ENCODE results near the gene ZBED6. TPM values are rescaled to one million over a fixed set of nuclear protein-coding genes. Genes with fewer than 3 reads are reported as not detected.
"Not testable (repeated sequence)": the region's sequence is repeated elsewhere in the genome, so short reads cannot be mapped to it uniquely, and the experiment has no call there.

The ZBED6 gene
- 19.8 and 21.3 TPM in 2 replicates for total RNA-seq

DNA sequence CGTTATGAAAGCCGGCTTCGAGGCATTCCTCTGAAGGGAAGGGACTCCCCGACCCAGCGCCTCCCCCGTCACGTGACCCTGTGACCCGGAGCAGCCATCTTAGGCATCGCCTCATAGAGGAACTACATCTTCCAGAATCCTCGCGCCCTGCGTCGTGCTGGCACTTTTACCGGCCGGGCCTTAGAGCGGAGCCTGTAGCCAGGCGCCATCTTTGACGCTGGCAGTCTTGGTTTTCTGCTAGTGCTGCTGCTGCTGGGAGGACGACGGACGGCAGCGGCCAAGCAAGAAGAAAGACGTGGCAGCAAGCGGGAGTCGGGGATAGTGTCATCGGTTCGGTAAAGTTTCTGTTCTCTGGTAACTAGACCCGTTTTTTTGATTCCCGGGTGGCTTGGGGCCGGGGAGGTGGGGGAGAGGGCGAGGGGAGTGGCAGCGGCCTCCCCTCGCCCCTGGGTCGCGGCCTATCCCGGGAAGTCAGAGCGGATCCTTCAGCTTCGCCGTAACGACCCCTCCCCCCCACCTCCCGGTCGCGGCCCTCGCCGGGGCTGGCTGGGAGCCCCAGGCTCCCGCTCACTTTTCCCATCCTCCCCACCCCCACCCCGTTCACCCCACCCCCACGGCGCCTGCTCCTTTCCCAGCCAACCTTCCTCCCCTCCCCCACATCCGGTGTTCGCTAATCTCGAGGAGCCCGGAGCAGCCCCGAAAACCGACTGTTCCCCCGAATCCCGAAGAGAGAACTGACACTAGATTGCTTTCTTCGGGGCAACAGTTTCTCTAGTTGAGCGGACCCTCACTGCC is at the start of gene ZBED6, which contains the start of gene ZC3H11A:
TSS of gene ZBED6 (plus strand) at position 183 of the 795 bp plus-strand sequence. CDS start 1,900 bp downstream, outside the sequence.
TSS of gene ZC3H11A (plus strand) at position 183 of the 795 bp plus-strand sequence. CDS start 21,448 bp downstream, outside the sequence.
- Mint-ChIP-seq H3K9me3 (no peaks in the 10 kb centered on the region), H3K4me1 (ENCODE audit: low read depth) (peaks cover 42% of the 10 kb centered on the region), H3K27ac (peak within 1 kb of the TSS; percentile 98), H3K4me3 (peak within 1 kb of the TSS; percentile 96), H3K36me3 (ENCODE audit: low read depth) (peaks cover 34% of the 10 kb centered on the region), H3K27me3 (ENCODE audit: insufficient read depth) (no peaks in the 10 kb centered on the region)
- DNase-seq (ENCODE audit: low spot score) = peak; percentile 99
- intact Hi-C loops (cut with micrococcal nuclease) = loop anchor here (1.0 to 10.0 kb wide), 10 partner anchors 30 to 1451 kb away; partner anchors contain the start of genes LAX1, PPFIA4, PPP1R12B and PPP1R15B

DNA sequence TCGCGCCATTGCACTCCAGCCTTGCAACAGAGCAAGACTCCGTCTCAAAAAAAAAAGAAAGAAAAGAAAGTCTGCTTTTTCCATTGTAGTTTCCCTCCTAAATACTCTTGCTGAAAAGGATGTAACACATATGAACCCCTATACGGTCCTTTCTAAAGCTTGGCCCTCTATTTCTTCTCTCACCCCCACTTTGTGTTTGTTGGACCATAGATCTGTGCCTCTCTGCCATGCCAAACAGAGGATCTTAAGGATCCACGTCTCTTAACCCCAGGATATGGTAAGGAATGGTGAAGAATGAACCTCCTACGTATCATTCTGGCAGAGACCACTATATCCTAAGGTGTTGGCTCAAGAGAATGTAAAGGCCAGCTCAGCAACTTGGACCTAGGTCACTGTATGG is 49.1 kb upstream of the ZBED6 start:
- H3K4me1 Mint-ChIP-seq (ENCODE audit: low read depth) = peaks cover 25% of the 10 kb centered on the region
- H3K27me3 Mint-ChIP-seq (ENCODE audit: insufficient read depth) = no peaks in the 10 kb centered on the region
- no peaks in the 10 kb centered on the region for H3K9me3 Mint-ChIP-seq
- no peak overlapping the region for H3K27ac Mint-ChIP-seq
- peaks cover 22% of the 10 kb centered on the region for H3K36me3 Mint-ChIP-seq (ENCODE audit: low read depth)
- intact Hi-C loops (cut with micrococcal nuclease) = loop anchor here (10.0 kb wide), 1 partner anchor 49 kb away; the partner anchor contains the start of genes ZBED6 and ZC3H11A
- no peak overlapping the region for H3K4me3 Mint-ChIP-seq
- no peak for DNase-seq (ENCODE audit: low spot score)

DNA sequence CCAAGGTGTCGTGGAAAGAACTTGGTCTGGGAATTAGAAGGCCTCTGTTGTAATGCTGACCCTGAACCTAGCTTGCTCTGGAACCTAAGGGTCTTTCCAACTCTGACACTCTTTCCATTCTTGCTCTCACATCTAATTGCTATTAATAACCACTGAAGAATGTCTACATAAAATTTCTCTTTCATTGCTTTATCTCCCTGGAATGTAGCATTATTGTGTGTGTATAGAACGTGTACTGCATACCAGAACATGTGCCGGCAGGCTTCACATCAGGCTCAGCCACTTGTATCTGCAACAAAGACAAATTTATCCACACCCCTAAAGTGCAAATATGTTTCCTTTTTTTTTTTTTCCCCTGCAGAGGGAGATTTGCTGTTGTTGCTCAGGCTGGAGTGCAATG is 44.4 kb upstream of the ZBED6 start:
- Mint-ChIP-seq H3K27me3 (ENCODE audit: insufficient read depth) (no peaks in the 10 kb centered on the region), H3K4me3 (no peak overlapping the region), H3K4me1 (ENCODE audit: low read depth) (peaks cover 23% of the 10 kb centered on the region), H3K27ac (no peak overlapping the region), H3K9me3 (no peaks in the 10 kb centered on the region), H3K36me3 (ENCODE audit: low read depth) (peaks cover 4% of the 10 kb centered on the region)
- no peak for DNase-seq (ENCODE audit: low spot score)
- intact Hi-C loops (cut with micrococcal nuclease) = no loop called here

- H3K9me3 Mint-ChIP-seq; H3K36me3 Mint-ChIP-seq (ENCODE audit: low read depth); H3K4me3 Mint-ChIP-seq; H3K27me3 Mint-ChIP-seq (ENCODE audit: insufficient read depth); H3K27ac Mint-ChIP-seq; DNase-seq (ENCODE audit: low spot score); intact Hi-C loops (cut with micrococcal nuclease): not testable (repeated sequence)
- peaks cover 29% of the 10 kb centered on the region for H3K4me1 Mint-ChIP-seq (ENCODE audit: low read depth)
These were observed 43.6 kb upstream of the ZBED6 start for GRCh38 chr1:203751618-203752361.

- Mint-ChIP-seq H3K4me3 (peak overlapping the region; percentile 53), H3K9me3 (no peaks in the 10 kb centered on the region), H3K27me3 (ENCODE audit: insufficient read depth) (no peaks in the 10 kb centered on the region), H3K36me3 (ENCODE audit: low read depth) (no peaks in the 10 kb centered on the region), H3K27ac (peak overlapping the region; percentile 93), H3K4me1 (ENCODE audit: low read depth) (peaks cover 30% of the 10 kb centered on the region)
- DNase-seq (ENCODE audit: low spot score) = no peak
- intact Hi-C loops (cut with micrococcal nuclease) = loop anchor here (1.0 kb wide), 1 partner anchor 11 kb away; the partner anchor contains the start of gene LAX1
These were observed 41.0 kb upstream of the ZBED6 start for GRCh38 chr1:203754455-203754864.

DNA sequence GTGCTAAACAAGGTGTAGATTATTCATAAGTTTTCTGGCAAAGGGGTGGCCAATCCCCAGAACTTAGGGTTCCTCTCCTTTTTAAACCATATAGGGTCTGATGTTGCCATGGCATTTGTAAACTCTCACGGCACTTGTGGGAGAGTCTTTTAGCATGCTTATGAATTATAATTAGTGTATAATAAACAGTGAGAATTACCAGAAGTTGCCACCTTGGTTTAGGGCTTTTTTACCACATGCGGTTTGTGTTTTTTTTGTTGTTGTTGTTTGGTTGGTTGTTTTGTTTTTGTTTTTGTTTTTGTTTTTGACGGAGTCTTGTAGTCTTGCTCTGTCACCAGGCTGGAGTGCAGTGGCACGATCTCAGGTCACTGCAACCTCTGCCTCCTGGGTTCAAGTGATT is 39.4 kb upstream of the ZBED6 start:
- Mint-ChIP-seq H3K36me3 (ENCODE audit: low read depth) (no peaks in the 10 kb centered on the region), H3K4me3 (no peak overlapping the region), H3K4me1 (ENCODE audit: low read depth) (peaks cover 37% of the 10 kb centered on the region), H3K27ac (no peak overlapping the region), H3K27me3 (ENCODE audit: insufficient read depth) (no peaks in the 10 kb centered on the region), H3K9me3 (no peaks in the 10 kb centered on the region)
- intact Hi-C loops (cut with micrococcal nuclease) = no loop called here
- no peak for DNase-seq (ENCODE audit: low spot score)

GRCh38 chr1:203758749-203759148 is 36.7 kb upstream of the ZBED6 start:
- H3K27ac Mint-ChIP-seq; H3K9me3 Mint-ChIP-seq; H3K27me3 Mint-ChIP-seq (ENCODE audit: insufficient read depth); H3K4me3 Mint-ChIP-seq; DNase-seq (ENCODE audit: low spot score); H3K36me3 Mint-ChIP-seq (ENCODE audit: low read depth); intact Hi-C loops (cut with micrococcal nuclease): not testable (repeated sequence)
- peaks cover 45% of the 10 kb centered on the region for H3K4me1 Mint-ChIP-seq (ENCODE audit: low read depth)

DNA sequence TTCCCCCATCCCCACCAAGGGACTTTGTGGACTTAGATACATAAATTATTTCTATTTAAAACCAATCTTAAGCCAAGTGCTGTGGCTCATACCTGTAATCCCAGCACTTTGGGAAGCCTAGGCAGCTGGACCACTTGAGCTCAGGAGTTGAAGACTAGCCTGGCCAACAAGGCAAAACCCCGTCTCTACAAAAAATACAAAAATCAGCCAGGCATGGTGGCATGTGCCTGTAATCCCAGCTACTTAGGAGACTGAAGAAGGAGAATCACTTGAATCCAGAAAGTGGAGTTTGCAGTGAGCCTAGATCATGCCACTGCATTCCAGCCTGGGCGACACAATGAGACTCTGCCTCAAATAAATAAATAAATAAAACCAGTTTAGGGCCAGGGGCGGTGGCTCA is 34.9 kb upstream of the ZBED6 start:
- intact Hi-C loops (cut with micrococcal nuclease) = loop anchor here (10.0 kb wide), 1 partner anchor 436 kb away; no protein-coding TSS in a partner anchor
- Mint-ChIP-seq H3K27me3 (ENCODE audit: insufficient read depth) (no peaks in the 10 kb centered on the region), H3K4me3 (no peak overlapping the region), H3K4me1 (ENCODE audit: low read depth) (peaks cover 51% of the 10 kb centered on the region), H3K9me3 (no peaks in the 10 kb centered on the region), H3K27ac (no peak overlapping the region), H3K36me3 (ENCODE audit: low read depth) (peaks cover 2% of the 10 kb centered on the region)
- no peak for DNase-seq (ENCODE audit: low spot score)

DNA sequence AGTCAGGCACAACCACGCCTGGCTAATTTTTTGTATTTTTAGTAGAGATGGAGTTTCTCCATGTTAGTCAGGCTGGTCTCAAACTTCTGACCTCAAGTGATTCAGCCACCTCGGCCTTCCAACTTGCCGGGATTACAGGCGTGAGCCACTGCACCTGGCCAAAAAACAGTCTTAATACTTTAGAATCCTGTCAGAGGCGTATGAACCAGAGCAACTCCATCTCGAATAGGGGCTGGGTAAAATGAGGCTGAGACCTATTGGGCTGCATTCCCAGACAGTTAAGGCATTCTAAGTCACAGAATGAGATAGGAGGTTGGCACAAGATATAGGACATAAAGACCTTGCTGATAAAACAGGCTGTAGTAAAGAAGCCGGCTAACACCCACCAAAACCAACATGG is 33.5 kb upstream of the ZBED6 start:
- intact Hi-C loops (cut with micrococcal nuclease) = loop anchor here (10.0 kb wide), 1 partner anchor 437 kb away; no protein-coding TSS in a partner anchor
- not testable (repeated sequence) for H3K27ac Mint-ChIP-seq

GRCh38 chr1:203763505-203763904 is 31.9 kb upstream of the ZBED6 start:
- no peaks in the 10 kb centered on the region for H3K9me3 Mint-ChIP-seq
- DNase-seq (ENCODE audit: low spot score) = no peak
- H3K27me3 Mint-ChIP-seq (ENCODE audit: insufficient read depth) = no peaks in the 10 kb centered on the region
- H3K4me3 Mint-ChIP-seq = peak overlapping the region; percentile 51
- H3K27ac Mint-ChIP-seq = peak overlapping the region; percentile 74
- peaks cover 7% of the 10 kb centered on the region for H3K36me3 Mint-ChIP-seq (ENCODE audit: low read depth)
- peaks cover 50% of the 10 kb centered on the region for H3K4me1 Mint-ChIP-seq (ENCODE audit: low read depth)
- intact Hi-C loops (cut with micrococcal nuclease) = loop anchor here (10.0 kb wide), 1 partner anchor 439 kb away; no protein-coding TSS in a partner anchor

More for the DNA sequence above, 33.5 kb upstream of the ZBED6 start:
- not testable (repeated sequence) for H3K27me3 Mint-ChIP-seq (ENCODE audit: insufficient read depth); H3K36me3 Mint-ChIP-seq (ENCODE audit: low read depth); H3K9me3 Mint-ChIP-seq; DNase-seq (ENCODE audit: low spot score); H3K4me3 Mint-ChIP-seq
- peaks cover 44% of the 10 kb centered on the region for H3K4me1 Mint-ChIP-seq (ENCODE audit: low read depth)

DNA sequence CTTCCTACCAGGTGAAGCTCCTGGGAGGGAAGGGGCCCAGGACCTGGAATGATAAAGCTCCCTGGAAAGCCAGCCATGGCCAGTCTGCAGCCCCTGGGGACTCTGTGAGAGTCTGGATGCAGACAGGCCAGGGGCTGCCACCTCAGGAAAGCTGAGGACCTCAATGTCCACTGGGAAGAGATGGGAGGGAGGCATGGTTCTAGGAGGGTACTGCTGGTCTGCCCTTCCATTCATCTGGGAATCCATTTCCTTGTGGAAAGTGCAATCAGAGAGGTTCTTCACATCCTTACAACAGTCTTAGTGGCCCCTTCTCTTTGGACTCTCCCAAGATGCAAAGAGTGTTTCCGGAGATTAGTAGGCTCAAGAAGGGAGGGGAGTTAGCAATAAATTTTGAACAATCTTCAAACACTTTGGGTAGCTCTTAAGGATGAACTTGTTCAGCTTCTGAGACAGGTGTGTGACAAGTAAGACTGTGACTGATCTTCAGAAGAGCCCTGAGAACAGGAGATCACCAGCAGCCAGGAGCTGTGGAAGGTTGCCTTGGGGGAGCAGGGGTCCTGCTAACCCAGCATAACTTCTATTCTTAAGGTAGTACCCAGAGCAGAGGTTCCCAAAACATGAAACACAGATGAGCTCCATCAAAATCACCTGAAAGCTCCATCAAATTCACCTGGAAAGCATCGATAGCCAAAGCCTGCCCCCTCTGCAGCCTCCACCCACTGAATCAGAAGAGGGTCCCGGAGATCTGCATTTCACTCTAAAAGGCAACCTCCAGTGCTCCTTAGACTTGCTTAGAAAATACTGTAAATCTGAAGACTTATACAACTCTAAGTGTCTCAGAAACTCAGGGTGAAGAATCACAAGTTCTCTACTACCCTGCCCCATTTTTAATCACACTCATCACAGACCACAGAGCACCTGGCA is 31.1 kb upstream of the ZBED6 start:
- Mint-ChIP-seq H3K4me3 (peak overlapping the region; percentile 92), H3K4me1 (ENCODE audit: low read depth) (peaks cover 56% of the 10 kb centered on the region), H3K27me3 (ENCODE audit: insufficient read depth) (no peaks in the 10 kb centered on the region), H3K9me3 (no peaks in the 10 kb centered on the region), H3K36me3 (ENCODE audit: low read depth) (peaks cover 10% of the 10 kb centered on the region), H3K27ac (peak overlapping the region; percentile 99)
- intact Hi-C loops (cut with micrococcal nuclease) = loop anchor here (1.0 to 10.0 kb wide), 13 partner anchors 10 to 477 kb away; partner anchors contain the start of genes ATP2B4, SNRPE, ZBED6 and ZC3H11A
- no peak for DNase-seq (ENCODE audit: low spot score)

All from activated T-helper 1 cell treated with anti-CD3 and anti-CD28 coated beads, Interleukin-12 subunit alpha, Interleukin-12 subunit beta, Interleukin-2, Interleukin-4 antibody, amounts not matched to agents 30 ng/mL and 10 ng/mL and 1 ng/mL, durations not matched to agents 14 hours and 24 hours and 36 hours (primary cell).